AML-193 (cell line): Measurements from ENCODE around the gene TRIM66.
"Not testable (repeated sequence)": the region's sequence is repeated elsewhere in the genome, so short reads cannot be mapped to it uniquely, and the experiment has no call there.

Experiments used
- DNase-seq, 2 experiments: peaks; one replicate each; lab custom pipeline; 2025; lab: John Stamatoyannopoulos, UW

The TRIM66 gene

DNA sequence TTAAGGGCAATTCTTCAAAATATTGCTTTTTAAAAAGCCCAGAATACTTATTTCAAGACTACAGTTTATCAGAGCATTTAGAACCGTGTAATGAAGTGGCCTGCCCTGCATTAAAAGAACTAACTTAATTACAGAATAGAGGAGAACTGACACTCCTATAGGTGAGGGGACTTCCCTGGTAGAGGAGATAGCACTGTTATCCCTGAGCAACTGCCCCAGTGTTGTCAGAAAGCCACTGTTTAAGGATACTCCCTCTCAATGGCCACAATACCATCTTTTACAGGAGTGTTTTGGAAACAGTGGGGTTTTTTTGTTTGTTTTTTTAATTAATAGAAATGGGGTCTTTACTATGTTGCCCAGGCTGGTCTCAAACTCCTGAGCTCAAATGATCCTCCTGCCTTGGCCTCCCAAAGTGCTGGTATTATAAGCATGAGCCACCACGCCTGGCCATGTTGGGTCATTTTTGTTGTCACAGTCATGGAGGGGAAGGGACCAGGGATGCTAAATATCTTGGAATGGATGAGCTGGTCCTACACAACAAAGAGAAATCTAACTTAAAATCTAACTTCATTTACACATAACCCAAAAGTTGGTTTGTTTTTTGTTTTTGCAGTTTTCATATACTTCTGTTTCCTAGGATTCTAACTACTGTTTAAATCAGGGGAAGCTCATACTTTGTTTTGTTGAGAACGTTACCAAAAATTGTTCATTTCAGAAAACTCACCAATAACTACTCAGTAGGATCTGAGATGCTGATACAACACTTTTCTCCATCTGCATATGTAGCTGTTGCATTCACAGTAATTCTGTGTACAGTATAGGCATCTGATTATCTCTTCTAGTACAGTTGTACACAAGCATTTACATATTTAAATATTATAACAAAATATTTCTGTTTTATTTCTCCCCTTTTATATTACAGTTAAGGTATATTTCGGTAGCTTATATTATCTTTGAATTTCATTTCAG, 8.2 kb upstream of the TRIM66 start:
- no peak for DNase-seq

DNA sequence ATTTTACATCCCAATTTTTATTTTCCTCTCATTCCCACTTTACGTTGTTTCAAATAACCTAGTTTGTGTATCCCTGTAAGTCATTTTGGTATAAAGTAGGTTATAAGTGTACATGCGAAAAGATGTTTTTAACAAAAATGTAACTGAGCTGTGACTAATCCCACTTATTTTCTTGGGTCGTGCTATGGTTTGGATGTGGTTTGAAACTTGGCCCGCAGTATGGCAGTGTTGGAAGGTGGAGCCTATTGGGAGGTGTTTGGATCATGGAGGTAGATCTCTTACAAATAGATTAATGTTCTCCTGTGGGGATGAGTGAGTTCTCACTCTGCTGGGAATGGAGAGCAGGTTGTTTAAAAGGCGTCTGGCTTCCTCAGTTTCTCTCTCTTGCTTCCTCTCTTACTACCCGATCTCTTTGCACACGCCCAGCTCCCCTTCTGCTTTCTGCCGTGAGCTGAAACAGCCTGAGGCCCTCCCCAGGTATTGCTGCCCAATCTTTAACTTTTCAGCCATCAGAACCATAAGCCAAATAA, 7.3 kb upstream of the TRIM66 start:
- no peak for DNase-seq

GRCh38 chr11:8688414-8689362, 6.2 kb upstream of the TRIM66 start:
- peak; percentile 91 to 93 for DNase-seq

DNA sequence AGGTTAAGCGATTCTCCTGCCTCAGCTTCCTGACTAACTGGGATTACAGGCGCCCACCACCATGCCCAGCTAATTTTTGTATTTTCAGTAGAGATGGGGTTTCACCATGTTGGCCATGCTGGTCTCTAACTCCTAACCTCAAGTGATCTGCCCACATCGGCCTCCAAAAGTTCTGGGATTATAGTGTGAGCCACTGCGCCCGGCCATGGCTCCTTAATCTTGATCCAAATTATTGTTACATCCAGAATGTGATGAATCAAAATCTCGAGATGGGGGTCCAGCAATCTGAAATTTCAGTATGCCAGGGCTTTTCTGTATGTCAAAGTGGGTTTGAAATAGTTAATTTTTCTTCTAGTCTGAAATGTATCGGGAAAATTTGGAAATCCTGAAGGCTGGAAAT, 3.9 kb upstream of the TRIM66 start:
- no peak for DNase-seq

GRCh38 chr11:8685820-8686219, 3.4 kb upstream of the TRIM66 start:
- DNase-seq = no peak

DNA sequence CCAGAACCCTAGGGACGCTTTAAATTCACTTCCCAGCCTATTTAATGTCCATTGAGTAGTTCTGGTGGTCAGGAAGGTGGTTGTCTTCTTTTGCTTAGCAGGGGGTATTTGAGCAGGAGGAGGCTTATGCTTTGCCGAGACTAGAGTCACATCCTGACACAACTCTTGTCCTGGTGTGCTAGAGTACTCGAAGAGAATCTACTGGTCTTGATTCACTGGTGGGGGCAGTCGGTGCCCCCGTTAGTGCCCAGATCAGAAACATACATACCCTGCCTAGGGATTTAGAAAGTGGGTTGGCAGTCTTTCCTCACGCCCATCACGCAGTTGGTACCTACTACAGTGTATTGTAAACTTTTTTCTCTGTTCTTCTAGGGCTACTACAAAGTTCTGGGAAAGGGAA, 2.8 kb upstream of the TRIM66 start:
- DNase-seq = no peak

DNA sequence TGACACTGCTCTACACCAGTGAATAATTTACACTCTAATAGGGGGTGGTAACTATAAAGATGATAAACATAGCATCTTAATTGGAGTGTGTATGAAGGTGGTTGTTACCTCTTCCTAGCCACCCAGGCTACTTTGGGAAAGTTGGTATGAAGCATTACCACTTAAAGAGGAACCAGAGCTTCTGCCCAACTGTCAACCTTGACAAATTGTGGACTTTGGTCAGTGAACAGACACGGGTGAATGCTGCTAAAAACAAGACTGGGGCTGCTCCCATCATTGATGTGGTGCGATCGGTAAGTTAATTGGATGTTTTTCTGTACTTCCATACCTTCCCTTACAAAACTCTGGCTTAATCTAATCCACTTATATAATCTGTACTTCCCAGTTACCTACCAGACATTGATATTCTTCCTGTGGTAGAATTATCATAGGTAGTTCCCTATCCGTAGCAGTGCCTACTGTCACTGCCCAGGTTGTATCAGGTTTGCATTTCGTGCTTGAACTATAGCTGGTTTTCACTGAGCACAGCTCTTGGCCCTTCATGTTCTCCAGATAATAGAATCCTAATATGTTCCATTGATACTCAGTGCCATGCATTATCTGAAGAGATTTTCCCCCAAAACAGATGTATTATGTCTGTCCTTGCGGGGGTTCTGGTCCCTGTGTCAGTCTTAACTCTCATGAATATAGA, 2.3 kb upstream of the TRIM66 start:
- DNase-seq = no peak

DNA sequence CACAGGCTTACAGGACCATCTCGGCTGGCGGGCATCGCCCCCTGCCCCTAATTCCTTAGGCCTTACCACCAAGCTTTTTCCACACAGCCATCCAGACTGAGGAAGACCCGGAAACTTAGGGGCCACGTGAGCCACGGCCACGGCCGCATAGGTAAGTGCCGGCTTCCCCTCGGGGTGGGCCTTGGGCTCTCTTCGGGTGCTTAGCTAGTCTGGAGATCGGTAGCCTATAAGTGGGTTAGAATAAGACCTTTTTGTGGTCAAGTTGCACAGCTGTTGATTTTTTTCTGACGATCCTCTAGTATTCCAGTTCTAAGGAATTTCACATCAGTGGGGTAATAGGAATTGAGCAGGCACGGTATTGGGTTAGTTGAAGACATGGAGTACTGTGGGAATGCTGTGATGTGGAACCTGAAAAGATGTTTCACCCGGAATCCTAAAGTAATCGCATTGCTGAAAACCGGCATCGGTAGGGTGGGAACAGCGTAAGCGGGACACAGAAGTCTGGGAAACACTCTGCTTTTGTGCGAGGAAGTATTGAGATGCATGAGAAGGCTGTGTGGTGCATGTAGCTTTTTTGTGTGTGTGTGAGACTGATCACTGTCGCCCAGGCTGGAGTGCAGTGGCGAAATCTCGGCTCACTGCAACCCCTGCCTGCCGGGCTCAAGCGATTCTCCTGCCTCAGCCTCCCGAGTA, 796 bp upstream of the TRIM66 start:
- no peak for DNase-seq

- DNase-seq = peak in 1 of 2 experiments; percentile 45
Observed at GRCh38 chr11:8681837-8682302, 595 bp downstream of the TRIM66 start.

- no peak for DNase-seq
Observed at GRCh38 chr11:8679006-8679405, 3.5 kb downstream of the TRIM66 start.

DNA sequence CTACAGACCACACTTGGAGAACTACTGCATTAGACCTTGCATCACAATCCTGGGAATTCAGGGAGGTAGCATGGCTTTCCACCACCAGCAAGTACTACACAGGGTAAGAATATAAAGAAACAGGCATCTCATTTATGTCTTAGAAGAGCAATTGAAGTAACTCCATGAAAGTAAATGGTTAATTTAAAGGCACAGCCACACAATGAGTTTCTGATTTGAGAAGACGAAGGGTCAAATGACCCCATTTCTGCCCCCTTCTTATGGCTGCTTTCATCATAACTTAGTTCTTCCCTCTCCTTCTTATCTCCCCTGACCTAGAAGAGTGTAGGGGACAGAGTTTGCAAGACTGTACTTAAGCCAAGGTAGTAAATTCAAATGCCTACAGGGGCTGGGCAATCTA, 6.0 kb downstream of the TRIM66 start:
- DNase-seq = no peak

DNA sequence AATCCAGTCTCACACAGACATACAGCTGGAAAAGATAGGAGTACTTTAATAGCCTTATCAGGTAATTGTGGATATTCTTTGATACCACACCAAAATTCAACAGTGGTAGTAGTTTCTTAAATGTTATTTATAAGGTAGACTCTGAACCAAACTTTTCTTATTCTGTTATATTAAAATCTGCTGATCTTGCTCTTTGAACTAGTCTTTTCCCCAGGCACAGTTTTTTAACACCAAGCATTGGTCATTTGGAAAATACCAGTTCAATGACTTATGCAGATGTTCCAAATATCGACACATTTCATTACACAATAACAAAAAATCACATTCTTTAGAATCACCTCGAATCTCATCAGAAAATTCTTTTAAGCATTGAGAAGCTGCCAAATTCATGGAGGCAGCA, 7.6 kb downstream of the TRIM66 start:
- no peak for DNase-seq

GRCh38 chr11:8672346-8672745, 10.1 kb downstream of the TRIM66 start:
- no peak for DNase-seq

- no peak for DNase-seq
Observed at GRCh38 chr11:8671651-8672062, 10.8 kb downstream of the TRIM66 start.

DNA sequence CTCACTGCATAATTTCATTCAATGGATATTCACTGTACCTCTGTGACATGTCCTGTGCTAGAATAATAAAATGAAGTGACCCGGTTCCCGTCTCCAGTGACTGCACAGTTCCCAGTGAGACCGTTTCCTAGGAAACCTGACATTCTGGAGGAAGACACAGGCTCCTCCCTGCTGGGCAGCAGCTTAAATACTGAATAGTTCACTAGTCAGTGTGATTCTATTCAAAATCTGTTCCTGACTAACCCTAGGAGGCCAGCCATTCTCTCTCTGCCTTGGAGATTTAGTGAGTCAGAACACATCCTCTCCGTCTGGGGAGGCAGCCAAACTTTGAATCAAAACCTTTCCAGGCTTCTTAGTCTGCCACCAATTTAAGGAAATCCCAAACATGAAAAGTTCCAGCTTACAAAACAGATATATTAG, 11.3 kb downstream of the TRIM66 start:
- DNase-seq = no peak

GRCh38 chr11:8670081-8670480, 12.4 kb downstream of the TRIM66 start:
- not testable (repeated sequence) for DNase-seq

DNA sequence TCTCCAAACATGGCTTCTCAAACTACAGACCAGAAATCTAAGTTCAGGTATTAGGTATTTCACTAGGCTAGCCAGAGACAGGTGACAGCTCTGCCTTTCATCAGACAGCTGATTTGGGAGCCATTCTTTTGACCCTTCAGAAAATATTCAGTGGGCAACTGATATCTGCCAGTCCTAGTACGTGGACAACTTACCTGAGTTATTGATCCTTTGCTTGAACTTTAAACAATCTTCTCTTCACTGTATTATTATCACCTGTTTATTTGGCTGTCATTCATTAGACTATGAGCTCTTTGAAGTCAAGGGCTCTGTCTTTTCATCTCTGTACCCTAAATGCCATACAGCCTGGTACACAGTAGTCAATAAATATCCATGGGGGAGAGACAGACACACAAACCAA, 17.2 kb downstream of the TRIM66 start:
- DNase-seq = no peak

DNA sequence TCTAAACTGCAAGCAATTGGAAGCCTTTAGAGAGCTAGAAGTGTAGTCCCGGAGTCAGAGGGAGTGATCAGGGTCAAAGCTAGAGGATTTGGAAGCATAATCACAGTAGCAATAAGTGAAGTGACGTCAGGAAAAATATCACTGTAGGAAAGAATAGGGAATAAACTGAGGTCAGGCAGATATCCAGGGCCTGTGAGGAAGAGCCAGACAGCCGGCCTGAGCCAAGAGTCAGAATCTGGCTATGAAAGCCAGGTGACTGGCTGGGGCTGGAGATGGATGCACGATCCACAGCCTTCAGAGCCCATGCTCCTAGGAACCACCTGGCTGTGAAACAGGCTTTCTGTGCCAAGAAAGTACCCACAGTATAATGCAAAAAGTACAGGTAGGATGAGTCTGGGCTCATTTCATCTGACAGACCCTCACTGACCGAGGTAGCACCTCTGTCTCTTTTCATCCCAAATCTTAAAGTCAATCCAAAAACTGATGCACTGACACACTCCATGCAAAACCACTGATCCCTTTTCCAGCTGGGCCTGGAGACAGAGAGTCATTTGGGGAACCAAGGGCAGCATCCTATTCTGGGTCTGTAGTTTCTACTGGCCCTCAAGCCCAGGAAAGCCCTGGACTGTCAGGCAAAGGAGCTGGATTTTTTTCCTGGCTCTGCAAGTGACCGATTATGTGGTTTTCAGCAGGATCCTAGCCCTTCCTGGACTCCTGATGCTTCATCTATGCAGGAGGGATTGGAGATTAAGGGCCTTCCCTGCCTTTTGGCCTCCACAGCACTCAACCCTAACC, 21.3 kb downstream of the TRIM66 start:
- no peak for DNase-seq

DNA sequence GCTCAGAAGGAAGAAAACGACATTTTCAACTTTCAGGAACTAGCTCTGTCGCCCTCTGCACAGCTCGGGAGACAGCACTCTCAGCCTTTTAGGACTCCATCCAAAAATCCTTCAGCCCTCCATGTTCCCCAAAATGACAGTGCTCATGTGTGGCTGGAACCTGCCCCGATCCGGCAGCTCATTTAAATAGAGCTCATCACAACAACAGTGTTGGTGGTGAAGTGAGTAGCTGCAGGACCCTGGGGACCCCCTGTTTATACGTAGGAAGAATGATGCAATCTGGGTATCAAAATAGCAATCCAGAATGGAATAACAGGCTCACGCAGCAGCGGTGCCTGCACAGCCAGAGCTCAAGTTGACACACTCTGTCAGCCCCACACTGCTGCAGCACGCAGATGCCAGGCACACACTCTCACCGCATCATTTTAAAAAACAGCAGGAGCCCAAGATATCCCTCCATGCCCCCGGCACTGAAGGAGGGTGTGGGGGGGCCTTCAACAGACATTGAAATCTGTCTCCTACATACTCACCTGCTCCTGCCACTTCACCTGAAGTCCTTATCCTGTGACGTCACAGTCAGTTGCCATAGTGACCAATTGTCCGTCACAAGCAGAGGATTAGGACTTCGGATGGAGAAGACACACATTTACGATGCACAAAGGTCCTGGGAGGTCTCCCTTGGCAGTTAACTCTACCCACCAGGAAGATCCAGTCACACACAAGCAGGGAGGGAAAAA, 24.0 kb downstream of the TRIM66 start:
- DNase-seq = no peak

- DNase-seq = no peak
Observed at GRCh38 chr11:8656291-8656690, 26.2 kb downstream of the TRIM66 start.
